NCI-H1048 (cell line): ENCODE data around the gene USF3.

Source experiments
- DNase-seq: peaks from one replicate; lab custom pipeline; 2025; lab: John Stamatoyannopoulos, UW

The USF3 gene

DNA sequence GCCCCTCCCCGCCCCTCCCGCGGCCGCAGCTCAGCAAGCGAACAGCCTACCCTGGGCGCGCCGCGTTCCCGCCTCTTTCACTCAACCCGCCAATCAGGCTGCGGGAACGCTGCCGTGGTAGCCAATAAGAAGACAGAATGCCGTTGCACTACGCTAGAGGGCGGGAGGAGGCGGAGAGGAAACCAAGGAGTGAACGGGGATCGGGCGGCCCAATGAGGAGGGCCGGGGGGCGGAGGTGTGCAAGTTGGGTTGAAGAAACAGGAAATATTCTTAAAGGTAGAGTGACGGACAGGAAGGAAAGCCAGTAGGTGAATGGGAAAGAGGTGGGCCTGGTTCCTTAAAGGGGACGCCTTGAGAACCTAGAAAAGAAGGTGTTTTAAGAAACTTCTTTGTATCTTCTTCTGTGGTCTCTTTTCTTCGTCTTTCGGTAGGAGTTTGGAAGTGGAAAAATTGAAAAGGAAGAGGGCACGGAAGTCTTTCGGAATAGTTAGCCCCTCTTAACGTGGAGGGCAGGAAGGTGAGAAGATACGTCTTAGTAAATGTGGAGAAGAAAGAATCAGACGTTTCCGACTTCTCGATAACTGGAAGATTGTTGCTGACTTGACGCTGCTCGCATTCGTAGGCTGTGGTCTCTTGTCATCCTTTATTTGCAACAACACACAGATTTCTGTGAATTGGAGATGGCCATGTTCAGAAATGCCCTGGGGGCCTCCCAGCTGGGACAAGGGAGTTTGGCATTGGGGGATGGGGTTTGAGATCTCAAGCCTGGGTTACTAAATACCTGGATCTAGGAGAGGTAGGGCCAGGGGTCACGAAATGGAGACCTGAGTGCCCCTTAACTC lies 437 bp upstream of the USF3 start:
- peak; percentile 97 for DNase-seq

DNA sequence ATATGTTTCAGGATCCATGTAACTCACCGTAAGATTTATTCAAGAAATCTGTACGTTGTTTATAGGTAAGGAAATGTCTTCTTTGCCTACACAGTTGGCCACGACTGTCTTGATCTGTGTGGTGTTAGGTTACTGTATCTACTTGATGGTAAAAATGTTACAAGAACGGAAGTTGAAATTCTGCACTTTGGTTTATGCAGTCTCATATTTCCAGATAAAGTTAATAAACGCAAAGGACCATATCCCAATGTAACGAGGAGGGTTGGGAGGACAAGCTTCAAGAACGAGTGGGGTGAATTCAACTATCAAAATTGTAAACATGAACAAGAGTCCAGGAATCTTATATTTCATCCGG lies 1.0 kb downstream of the USF3 start:
- no peak for DNase-seq

DNA sequence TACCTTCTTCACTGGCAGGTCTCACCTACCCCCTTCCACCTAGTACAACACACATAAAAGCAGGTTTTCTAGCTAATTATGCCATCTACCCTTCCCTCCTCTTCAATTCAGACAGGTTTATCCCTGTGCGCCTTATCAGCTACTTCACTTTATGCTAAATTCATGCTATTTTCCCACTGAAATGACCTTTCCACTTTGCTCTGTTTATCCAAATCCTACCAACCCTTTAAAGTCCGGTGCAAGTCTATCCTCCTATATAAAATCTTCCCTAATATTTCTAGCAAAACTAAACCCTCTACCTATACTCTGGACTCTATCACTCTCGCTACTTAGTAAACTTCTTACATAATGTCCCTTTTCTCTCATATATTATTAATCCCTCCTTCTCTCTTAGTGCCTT lies 6.0 kb downstream of the USF3 start:
- DNase-seq, result no peak

DNA sequence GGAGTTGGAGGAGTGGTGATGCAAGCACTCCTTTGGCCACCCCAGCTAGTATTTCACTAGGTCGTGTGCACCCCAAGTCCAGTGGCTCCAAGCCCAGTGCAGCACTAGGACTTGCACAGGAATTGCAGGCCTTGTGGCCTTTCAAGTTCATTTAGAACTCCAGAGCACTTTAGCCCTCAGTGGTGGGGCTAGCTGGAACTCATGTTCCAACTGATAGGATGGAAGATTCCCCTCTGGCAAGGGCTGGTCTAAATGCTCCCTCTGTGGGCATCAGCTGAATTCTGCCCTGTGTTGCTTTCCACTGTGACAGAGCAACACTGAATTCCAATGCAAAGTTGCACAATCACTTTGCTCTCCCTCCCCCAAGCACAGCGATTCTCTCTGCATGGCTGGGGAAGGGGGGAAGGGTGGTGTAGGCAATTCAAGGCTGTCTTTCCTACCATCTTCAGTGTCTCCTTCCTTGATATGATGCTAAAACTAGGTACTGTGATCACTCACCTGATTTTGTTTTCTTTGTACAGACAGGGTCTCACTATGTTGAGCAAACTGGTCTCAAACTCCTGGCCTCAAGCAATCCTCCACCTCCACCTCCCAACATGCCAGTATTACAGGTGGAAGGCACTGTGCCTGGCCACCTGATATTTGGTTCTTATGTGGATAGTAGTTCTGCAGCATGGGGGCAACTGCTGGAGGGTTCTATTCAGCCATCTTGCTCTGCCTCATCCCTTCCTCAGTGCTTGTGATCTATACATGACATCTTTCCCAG lies 10.3 kb downstream of the USF3 start:
- no peak for DNase-seq

DNA sequence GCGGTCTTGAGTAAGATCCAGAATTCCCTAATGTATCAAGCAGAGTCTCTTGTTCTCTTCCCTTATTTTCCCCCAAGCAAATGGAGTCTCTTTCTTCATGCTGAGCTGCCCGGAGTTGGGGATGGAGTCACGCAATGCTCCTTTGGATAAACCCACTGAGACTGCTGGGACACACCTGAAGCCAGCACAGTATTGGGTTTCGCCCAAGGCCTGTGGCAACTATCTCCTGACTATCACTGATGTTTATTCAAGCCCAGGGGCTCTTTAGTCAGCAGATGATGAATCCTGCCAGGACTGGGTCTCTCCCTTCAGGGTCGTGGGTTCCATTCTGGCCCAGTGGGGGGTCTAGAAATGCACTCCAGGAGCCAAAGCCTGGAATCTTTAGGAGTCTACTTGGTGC lies 11.3 kb downstream of the USF3 start:
- DNase-seq, result no peak

DNA sequence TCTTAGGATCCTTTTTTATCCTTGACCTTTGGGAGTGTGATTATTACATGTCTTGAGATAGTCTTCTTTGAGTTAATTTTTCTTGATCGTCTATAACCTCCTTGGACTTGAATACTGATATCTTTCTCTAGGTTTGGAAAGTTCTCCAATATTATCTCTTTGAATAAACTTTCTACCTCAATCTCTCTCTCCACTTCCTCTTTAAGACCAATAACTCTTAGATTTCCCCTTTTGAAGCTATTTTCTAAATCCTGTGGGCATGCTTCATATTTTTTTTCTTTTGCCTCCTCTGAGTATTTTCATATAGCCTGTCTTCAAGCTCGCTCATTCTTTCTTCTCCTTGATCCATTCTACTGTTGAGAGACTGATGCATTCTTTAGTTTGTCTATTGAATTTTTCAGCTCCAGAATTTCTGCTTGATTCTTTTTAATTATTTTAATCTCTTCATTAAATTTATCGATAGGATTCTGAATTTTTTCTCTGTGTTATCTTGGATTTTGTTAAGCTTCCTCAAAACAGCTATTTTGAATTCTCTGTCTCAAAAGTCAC lies 12.1 kb downstream of the USF3 start:
- DNase-seq, result no peak

DNA sequence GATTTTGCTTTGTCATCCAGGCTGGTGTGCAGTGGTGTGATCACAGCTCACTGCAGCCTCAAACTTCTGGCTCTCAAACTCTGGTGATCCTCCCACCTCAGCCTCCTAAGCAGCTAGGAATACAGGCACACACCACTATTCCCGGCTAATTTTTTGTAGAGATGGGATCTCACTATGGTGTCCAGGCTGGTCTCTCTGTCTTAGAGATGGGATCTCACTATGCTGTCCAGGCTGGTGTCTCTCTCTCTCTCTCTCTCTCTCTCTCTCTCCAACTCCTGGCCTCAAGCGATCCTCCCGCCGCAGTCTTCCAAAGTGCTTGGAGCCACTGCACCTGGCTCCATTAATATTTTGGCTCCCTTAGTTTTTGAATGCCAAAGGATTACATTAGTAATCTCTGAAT lies 17.7 kb downstream of the USF3 start:
- DNase-seq, result no peak

DNA sequence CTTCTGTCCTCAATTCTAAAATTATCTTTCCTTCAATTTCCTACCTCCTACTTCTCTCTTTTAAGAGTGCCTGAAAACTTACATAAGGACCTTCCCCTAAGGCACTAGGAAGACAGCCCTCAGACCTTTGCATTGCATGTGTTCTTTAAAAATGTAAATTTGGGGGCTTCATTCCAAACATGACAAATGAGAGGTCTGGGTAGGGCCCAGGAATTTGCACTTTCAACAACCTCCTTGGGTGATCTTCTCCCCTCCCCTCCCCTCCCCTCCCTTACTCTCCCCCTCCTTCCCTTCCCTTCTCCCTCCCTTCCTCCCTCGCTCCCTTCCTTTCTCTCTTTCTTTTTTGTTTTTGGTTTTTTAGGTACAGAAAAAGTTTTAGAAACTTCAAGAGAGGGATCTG lies 18.7 kb downstream of the USF3 start:
- DNase-seq, result no peak

DNA sequence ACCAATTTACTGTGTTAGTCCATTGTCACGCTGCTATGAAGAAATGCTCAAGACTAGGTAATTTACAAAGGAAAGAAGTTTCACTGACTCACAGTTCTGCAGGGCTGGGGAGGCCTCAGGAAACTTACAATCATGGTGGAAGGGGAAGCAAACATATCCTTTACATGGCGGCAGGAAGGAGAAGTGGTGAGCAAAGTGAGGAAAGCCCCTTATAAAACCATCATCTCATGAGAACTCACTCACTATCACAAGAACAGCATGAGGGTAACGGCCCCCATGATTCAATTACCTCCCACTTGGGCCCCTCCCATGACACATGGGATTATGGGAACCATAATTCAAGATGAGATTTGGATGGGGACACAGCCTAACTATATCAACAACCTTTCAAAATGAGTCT lies 20.2 kb downstream of the USF3 start:
- DNase-seq, result no peak

DNA sequence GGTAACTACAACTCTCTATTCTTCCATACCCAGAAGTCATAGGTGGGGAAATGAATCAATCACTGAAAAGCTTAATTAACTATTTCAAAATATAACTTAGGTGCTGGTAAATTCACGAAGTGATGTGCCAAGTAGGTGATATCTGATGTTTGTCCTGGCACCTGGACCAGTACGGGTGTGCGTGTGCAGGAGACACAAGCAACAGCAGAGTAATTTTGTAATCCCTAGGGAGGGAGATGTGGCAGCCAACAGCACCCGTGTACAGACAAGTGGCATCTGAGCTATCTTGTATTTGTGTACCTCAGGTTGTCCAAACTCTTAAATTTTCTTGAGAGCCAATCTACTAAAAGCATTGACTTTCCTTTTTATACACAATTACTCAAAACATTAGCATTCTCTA lies 22.8 kb downstream of the USF3 start:
- DNase-seq, result no peak

DNA sequence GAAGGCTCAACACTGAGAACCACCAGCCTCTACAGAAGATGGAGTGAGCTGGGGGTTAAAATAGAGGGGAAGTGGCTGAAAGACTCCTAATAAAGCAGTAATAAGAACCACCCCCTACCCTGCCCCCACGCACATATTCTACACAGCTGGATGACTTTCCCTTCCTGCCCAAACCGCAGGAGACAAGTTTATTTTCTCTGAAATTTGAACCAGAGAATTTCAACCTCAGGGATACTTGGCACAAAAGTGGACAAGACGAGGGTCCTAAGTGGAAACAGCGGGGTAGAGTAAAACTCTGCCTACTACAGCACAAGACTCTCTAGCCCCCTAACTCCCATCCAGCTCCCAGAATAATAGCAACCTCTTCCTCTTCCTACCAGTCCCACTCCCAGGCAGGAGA lies 28.4 kb downstream of the USF3 start:
- no peak for DNase-seq

DNA sequence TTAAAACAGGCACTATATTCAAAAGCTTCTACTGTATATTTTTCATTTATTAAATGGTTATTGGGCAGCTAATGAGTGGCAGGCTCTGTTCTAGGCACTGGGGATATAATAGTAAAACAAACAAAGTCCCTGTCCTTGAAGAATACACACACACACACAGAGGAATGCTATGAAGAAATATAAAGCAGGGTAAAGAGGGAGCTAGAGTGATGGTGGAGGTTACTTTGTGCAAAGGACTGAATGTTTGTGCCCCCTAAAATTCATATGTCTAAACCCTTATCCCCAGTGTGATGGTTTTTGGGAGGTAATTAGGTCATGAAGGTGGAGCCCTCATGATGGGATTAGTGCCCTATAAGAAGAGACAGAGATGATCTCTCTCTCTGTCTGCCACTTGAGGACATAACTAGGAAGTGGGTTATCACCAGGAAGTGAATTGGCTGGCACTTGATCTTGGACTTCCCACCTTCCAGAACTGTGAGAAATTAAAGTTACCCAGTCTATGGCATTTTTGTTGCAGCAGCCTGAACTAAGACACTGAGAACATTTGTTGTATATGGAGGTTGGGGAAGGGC lies 31.8 kb downstream of the USF3 start:
- DNase-seq, result no peak

DNA sequence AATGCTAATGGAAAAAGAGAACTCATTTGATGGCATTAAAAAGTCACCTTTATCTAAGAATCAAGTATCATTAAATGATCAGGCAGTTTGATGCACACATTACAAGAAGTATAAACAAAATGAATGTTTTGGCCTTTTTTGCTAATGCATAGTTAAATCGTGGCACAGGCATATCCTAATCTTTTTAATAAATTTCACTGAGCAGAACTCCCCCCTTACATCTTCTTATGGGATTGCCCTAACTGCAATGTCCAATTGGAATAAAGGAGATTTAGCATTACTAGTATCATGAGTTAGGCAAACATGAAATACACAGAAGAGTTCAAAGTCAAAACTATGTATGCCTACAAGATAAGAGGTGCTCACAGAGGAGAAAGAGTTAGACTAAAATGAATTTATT lies 32.7 kb downstream of the USF3 start:
- DNase-seq, result no peak

DNA sequence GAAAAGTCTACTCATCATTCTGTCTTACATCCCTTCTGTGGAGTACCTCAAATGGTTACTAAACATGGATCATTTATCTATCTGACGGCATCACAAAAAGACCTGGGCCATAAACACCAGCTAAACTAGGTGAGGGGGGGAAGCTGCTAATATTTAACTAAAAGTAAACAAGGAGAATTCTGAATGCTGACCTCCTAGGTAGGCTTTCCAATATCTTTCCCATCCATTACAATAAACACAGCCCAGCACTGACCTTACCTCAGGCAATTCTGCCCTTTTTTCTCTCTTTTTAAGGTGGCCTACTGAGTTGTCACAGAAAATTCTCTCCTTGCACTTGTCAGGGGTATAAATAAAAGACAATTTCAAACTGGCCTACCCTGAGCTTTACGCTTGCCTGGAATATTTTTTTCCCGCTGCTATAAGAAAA lies 33.1 kb downstream of the USF3 start:
- no peak for DNase-seq

DNA sequence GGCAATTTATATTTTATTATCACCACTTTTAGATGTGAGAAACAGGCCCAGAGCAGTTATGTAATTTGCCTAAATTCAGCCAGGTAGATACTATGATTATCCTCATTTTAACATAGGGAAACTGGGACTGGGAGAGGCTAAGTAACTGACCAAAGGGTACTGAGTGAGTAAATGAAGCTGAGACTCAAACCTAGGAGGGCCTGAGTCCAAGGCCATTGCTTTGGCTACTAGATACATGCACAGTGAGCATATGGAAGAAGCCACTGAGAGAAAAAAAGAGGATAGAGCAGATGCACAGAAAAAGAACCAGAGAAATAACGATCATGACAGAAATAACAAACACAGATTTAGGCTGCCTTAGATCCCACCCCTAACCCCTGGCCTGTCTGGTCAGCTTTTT lies 33.6 kb downstream of the USF3 start:
- DNase-seq, result no peak

DNA sequence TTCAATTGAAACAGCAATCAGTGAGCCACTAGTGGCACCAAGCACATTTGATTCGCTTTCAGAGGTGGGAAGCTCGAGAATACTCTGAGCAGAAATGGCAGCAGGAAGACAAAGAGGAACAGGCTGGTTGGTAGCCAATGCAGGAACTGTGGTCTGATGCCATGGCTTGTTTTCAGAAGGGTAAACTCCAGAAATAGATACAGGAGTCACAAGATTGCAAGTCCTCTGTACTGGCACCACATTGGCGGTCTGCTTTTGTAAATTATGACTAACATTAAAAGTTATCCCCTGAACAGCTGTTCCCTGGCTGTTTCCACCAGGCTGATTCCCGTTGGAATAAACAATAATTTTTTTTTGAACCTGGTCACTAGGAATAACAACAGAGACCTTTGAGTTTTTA lies 35.5 kb downstream of the USF3 start:
- no peak for DNase-seq

DNA sequence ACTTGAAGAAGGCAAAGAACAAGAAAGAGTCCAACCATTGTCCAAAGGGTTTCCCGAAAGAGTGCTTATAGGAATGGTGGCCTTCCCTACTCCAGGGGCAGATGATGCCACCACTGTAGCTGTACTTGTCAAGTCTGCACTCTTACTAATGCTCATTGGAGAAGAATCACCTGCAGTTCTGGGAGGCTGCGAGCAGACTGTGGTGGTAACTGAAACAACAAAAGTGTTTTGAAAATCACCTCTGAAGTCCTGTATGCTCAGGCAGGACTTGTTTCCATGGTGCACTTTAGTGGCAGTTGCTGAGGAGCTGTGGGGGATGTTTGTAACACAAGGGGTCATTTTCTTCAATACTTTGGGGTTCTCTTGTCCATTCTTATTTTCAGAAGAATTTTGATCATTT lies 36.0 kb downstream of the USF3 start:
- no peak for DNase-seq

DNA sequence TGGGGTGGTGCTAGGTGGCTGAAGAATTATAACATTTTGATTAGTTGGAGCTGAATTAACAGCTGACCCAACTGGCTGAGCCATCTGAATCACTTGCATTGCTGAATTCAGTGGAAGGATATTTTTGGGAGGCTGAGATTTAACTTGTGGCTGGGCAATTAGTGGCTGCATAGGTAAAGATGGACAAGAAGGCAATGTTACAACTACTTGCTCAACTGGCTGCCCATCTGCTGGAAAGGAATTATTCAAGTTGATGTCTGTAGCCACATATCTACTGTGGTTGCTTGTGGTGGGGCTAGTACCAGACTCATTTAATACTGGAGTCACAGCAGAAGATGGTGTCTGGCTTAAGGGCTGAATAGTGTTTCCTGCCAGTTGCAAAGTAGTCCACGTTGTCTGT lies 36.4 kb downstream of the USF3 start:
- no peak for DNase-seq

DNA sequence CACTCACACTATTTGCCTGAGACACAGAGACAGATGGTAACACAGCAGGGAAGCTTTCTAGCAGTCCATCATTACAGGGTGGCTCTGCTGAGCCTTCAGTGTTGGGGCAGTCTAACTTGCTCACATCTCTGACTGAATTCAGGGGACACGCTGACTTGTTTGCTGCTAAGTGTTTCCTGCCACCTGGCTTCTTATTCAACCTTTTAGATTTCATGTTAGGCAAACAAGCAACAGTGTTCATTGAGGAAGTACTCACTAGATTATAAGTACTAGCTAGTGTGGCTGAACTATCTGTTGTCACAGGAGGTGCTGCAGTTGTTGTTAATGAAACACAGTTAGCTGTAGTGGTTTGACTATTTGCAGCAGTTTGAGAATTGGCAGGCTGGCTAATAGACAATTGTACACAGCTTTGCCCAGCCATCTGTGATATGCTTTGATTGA lies 37.3 kb downstream of the USF3 start:
- DNase-seq, result no peak

DNA sequence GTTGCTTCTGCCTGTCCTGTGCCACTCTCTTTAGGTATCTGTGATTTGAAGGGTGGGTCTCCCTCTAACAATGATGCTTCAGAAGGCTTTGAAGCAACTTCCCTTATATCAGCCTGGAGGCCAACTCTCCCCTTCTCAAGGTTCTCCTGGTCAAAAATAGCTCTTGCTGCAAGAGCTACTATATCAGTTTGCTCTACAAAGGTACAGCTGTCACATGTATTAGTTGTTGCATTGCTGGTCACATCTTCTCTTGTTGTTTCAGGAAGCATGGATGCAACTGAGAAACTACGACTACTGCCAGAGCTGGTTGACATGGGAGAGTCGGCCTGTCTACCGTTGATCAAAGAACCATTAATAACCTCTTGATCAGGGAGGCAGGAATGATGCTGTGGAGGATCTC lies 38.3 kb downstream of the USF3 start:
- no peak for DNase-seq

DNA sequence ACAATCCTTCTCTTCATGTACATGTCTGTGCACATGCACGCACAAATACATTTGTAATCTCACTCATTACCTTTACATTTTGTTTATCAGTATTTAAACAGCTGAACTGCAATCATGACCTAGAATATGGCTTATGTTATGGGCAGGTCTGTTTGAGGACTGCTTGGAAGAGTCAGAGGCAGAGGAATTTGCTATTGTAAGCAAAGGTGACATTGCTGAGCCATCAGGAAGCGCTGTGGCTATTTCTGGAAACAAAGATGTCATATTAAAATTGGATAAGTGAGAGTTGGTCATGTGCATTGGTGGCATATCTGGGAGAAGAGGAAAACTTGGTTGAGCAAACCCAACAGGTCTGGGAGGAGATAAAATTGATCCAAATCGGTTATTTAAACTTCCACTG lies 41.6 kb downstream of the USF3 start:
- no peak for DNase-seq

DNA sequence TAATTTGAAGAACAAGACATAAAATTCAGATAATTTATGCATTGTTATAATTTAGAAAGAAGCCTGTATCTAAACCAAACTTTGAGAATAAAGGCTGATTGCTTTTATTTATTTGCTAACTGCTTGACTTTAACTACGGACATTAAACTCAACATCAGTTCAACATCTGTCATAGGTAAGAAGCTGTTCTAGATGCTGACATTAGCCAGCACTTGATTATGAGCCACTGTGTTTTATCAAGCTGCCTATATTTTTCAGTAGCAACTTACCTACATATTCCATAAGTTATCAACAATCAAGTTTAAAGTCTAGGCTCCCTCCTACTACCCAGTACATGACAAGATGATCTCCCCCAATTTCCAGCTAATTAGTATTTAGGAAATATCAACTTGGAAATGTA lies 42.1 kb downstream of the USF3 start:
- no peak for DNase-seq
